A673 (cell line): ENCODE results near the gene SOX6.

Experiments used
- CTCF ChIP-seq: fragments of 300-800, 200-600 bp; sonication (generic); conservative IDR thresholded peaks from 2 replicates; pipeline ENCODE4 v1.5.1; 2017; ENCODE audit warnings: low read depth, mild to moderate bottlenecking, antibody characterized with exemption, low read length, moderate library complexity, mixed read lengths
- EZH2 ChIP-seq: fragments of 200-600 bp; sonication (generic); IDR thresholded peaks from 2 replicates; pipeline ENCODE4 v1.6.1; 2017; ENCODE audit warnings: borderline replicate concordance, low read depth, mild to moderate bottlenecking, mixed read lengths, antibody characterized with exemption, low read length; ENCODE audit not compliant: poor library complexity, severe bottlenecking

DNA sequence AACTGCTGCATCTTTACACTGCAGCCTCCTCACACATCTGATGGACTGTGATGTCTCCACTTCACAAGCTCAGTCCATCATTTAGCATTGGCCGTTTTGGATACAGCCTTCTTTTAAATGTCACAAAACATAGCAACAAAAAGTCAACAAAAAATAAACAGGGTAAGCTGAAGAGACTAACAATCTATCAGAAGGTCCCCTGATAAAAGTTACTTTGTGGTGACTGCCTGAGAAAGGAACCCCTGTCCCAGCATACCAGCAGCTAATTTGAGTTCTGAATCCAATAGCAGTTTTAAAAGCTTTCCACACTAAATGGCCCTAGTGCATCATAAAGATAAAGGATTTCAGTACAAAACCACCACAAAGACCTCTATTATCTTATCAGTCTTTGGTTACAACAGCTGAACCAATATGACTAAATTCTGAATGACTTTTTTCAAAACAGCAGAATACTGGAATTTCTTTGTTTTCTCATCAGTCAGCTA lies 162.4 kb downstream of the SOX6 start:
- TF ChIP-seq CTCF (no peak), EZH2 (no peak)
